Measurements from ENCODE around the gene EXOC4. TPM values are rescaled to one million over a fixed set of nuclear protein-coding genes. Genes with fewer than 3 reads are reported as not detected.

Gene EXOC4
- total and polyA plus RNA-seq, 2 of the 8 experiments (the other 6 are each of a cell fraction or from before 2014, with no cell fraction given), result 27.0 to 67.3 TPM

GRCh38 chr7:133741078-133741477, 488.2 kb downstream of the EXOC4 start (continued):
- TF ChIP-seq SP4 (IDR thresholded peaks at IDR 0.05; ENCODE audit: low read length), result no peak
- TF ChIP-seq, protein P1, sequence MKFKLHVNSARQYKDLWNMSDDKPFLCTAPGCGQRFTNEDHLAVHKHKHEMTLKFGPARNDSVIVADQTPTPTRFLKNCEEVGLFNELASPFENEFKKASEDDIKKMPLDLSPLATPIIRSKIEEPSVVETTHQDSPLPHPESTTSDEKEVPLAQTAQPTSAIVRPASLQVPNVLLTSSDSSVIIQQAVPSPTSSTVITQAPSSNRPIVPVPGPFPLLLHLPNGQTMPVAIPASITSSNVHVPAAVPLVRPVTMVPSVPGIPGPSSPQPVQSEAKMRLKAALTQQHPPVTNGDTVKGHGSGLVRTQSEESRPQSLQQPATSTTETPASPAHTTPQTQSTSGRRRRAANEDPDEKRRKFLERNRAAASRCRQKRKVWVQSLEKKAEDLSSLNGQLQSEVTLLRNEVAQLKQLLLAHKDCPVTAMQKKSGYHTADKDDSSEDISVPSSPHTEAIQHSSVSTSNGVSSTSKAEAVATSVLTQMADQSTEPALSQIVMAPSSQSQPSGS (IDR thresholded peaks at IDR 0.05; ENCODE audit: low read length), result no peak
- TF ChIP-seq ASH2L (IDR thresholded peaks at IDR 0.05; ENCODE audit: low read length), result no peak
- no peak for TF ChIP-seq SP2 (IDR thresholded peaks at IDR 0.05; ENCODE audit: low read length)
- no peak for TF ChIP-seq CEBPB (IDR thresholded peaks at IDR 0.05; ENCODE audit: low read depth, low read length)
